ENCODE data around the gene HIP1.

The HIP1 gene

GRCh38 chr7:75616421-75617167 is 122.1 kb downstream of the HIP1 start:
- Histone ChIP-seq H3K27me3 (ENCODE audit: insufficient read depth, low read length) (peaks cover 12% of the 10 kb centered on the region; the same call in 1 of the 2 replicates), H3K9ac (ENCODE audit: low read length) (no peak overlapping the region), H3K9me3 (ENCODE audit: low read length) (no peaks in the 10 kb centered on the region), H3K79me2 (ENCODE audit: insufficient read depth, low read length) (no peaks in the 10 kb centered on the region), H3K4me3 (ENCODE audit: low read depth, low read length, poor library complexity, severe bottlenecking) (no peak overlapping the region), H3K9me2 (ENCODE audit: low read depth, low read length) (no peaks in the 10 kb centered on the region), H3K36me3 (ENCODE audit: insufficient read depth, low read length) (no peaks in the 10 kb centered on the region), H3K4me2 (ENCODE audit: low read length) (no peak overlapping the region), H2AFZ (ENCODE audit: low read length) (no peak overlapping the region), H3K4me1 (ENCODE audit: insufficient read depth, low read length, severe bottlenecking) (peaks cover 4% of the 10 kb centered on the region), H3F3A (ENCODE audit: insufficient read depth, low read length) (no peaks in the 10 kb centered on the region), H3K27ac (ENCODE audit: low read depth, low read length, poor library complexity, severe bottlenecking) (no peak overlapping the region), H4K20me1 (ENCODE audit: insufficient read depth, low read length) (no peaks in the 10 kb centered on the region)
- no peak for TF ChIP-seq CTCF (IDR thresholded peaks at IDR 0.05; ENCODE audit: low read length)
- no peak for TF ChIP-seq EZH2 (IDR thresholded peaks at IDR 0.05; ENCODE audit: borderline replicate concordance, low read length)

GRCh38 chr7:75614401-75614800 is 124.3 kb downstream of the HIP1 start:
- Histone ChIP-seq H3K79me2 (ENCODE audit: insufficient read depth, low read length) (no peaks in the 10 kb centered on the region), H3K4me2 (ENCODE audit: low read length) (no peak overlapping the region), H3K9me2 (ENCODE audit: low read depth, low read length) (no peaks in the 10 kb centered on the region), H2AFZ (ENCODE audit: low read length) (no peak overlapping the region), H3K27me3 (ENCODE audit: insufficient read depth, low read length) (peaks cover 8% of the 10 kb centered on the region; the same call in 1 of the 2 replicates), H3K9me3 (ENCODE audit: low read length) (no peaks in the 10 kb centered on the region), H3K9ac (ENCODE audit: low read length) (no peak overlapping the region), H3K27ac (ENCODE audit: low read depth, low read length, poor library complexity, severe bottlenecking) (no peak overlapping the region), H3K4me3 (ENCODE audit: low read depth, low read length, poor library complexity, severe bottlenecking) (no peak overlapping the region), H3K4me1 (ENCODE audit: insufficient read depth, low read length, severe bottlenecking) (no peaks in the 10 kb centered on the region), H3F3A (ENCODE audit: insufficient read depth, low read length) (no peaks in the 10 kb centered on the region), H3K36me3 (ENCODE audit: insufficient read depth, low read length) (no peaks in the 10 kb centered on the region), H4K20me1 (ENCODE audit: insufficient read depth, low read length) (no peaks in the 10 kb centered on the region)
- TF ChIP-seq CTCF (IDR thresholded peaks at IDR 0.05; ENCODE audit: low read length) (no peak), EZH2 (IDR thresholded peaks at IDR 0.05; ENCODE audit: borderline replicate concordance, low read length) (no peak)

GRCh38 chr7:75613351-75613750 is 125.4 kb downstream of the HIP1 start:
- Histone ChIP-seq H3K4me1 (ENCODE audit: insufficient read depth, low read length, severe bottlenecking) (no peaks in the 10 kb centered on the region), H3K9ac (ENCODE audit: low read length) (no peak overlapping the region), H3K27me3 (ENCODE audit: insufficient read depth, low read length) (no peaks in the 10 kb centered on the region; the same call in none of the 2 replicates), H3K79me2 (ENCODE audit: insufficient read depth, low read length) (no peaks in the 10 kb centered on the region), H3K4me2 (ENCODE audit: low read length) (no peak overlapping the region), H2AFZ (ENCODE audit: low read length) (no peak overlapping the region), H3K9me3 (ENCODE audit: low read length) (no peaks in the 10 kb centered on the region), H3K36me3 (ENCODE audit: insufficient read depth, low read length) (no peaks in the 10 kb centered on the region), H3K4me3 (ENCODE audit: low read depth, low read length, poor library complexity, severe bottlenecking) (no peak overlapping the region), H3K9me2 (ENCODE audit: low read depth, low read length) (no peaks in the 10 kb centered on the region), H4K20me1 (ENCODE audit: insufficient read depth, low read length) (no peaks in the 10 kb centered on the region), H3F3A (ENCODE audit: insufficient read depth, low read length) (no peaks in the 10 kb centered on the region), H3K27ac (ENCODE audit: low read depth, low read length, poor library complexity, severe bottlenecking) (no peak overlapping the region)
- TF ChIP-seq EZH2 (IDR thresholded peaks at IDR 0.05; ENCODE audit: borderline replicate concordance, low read length) = no peak
- no peak for TF ChIP-seq CTCF (IDR thresholded peaks at IDR 0.05; ENCODE audit: low read length)
